CD4-positive, alpha-beta T cell treated with Interleukin-6 at 100 ng/mL for 8 hours (primary cell): ENCODE data around the gene COASY.

Experiments used
- DNase-seq: peaks from one replicate; pipeline ENCODE4 v3.0.0-alpha.2; 2020; ENCODE audit warnings: mixed read lengths, low spot score

COASY gene

GRCh38 chr17:42561897-42562387, at the start of gene COASY:
TSS of gene COASY (plus strand) at chr17:42562148. CDS start at chr17:42562623, 475 bp downstream.
- DNase-seq: peak; percentile 90

DNA sequence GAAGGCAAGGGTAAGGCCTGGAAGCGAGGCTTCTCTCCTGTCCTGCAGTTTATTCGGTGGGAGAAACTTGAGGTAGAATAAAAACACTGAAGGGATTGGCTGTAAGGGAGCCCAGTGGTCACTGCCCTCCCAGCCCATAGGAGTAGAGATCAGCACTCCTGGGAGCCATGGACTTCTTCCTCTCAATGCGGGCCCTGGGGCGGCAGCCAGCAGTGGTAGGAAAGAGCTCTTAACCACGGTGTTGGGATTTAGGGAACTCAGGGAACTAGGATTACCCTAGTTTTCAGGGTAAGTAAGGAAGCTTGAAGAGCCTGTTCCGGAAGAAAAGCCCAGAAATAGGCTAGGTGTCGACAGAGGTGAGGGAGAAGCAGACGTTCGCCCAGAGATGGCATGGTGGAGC, 49.7 kb upstream of the COASY start:
- no peak for DNase-seq

DNA sequence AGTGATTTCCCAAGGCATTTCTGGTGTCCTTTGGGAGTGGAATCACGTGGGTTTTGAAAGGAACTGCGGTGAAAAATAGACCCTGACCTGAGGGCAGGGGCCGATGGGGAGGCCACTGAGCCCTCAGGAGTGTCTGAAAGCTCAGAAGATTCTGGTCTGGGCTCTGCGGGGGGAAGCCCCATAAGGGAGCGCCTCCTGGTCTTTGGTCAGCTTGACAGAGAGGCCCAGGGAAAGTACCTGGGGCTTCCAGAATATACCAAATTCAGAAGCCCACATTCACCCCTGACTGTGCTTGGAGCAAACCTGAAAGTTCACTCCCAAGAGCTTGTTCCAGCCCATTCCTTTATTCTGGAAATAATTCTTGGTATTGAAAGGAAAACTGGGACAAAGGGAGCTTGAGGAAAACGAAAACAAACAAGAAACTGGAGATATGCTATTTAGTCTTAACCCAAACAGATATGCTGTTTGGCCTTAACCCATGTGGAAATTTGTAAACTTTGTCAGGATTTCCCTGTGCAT, 49.2 kb upstream of the COASY start:
- no peak for DNase-seq

DNA sequence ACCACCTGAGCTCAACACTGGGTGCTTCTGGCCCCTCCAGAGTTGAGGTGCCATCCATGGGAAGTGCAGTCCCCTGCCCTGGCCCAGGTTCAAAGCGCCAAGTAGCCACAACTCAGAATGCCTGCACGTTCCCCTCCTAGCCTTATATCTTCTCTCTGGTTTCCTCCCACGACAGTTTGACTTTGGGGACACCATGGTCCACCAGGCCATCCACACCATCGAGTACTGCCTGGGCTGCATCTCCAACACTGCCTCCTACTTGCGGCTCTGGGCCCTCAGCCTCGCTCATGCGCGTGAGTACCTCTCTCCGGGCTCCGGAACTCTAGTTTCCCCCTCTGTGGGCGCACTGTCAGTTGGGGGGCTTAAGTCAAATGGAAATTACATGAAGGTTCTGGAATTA, 48.3 kb upstream of the COASY start:
- DNase-seq: no peak

- DNase-seq: no peak
These were observed 47.7 kb upstream of the COASY start for GRCh38 chr17:42514279-42514678.

GRCh38 chr17:42514867-42515266, 47.1 kb upstream of the COASY start:
- no peak for DNase-seq

DNA sequence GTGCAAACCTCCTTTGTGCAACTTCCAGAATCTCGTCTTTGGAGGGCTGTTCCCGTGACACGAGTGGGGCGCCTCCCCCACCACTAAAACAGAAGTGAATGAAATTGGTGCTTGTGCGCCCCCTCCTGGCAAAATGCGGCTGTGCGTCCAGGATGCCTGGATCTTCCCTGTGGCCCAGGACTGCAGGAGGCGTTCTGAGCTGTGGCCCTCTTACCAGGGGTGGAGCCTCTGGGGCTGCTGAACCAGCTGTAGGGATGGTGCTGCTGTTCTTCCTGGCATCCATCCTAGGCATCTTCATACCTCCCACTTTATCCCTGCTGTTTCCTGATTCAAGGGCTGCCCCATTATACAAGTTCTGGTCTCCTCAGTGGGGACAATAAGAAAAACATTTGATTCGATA, 44.4 kb upstream of the COASY start:
- peak; percentile 75 for DNase-seq

- DNase-seq: no peak
These were observed 43.7 kb upstream of the COASY start for GRCh38 chr17:42518046-42518754.

- DNase-seq: no peak
These were observed 43.0 kb upstream of the COASY start for GRCh38 chr17:42518755-42519545.

GRCh38 chr17:42519546-42520491, 42.1 kb upstream of the COASY start:
- no peak for DNase-seq

GRCh38 chr17:42520540-42520951, 41.4 kb upstream of the COASY start:
- DNase-seq: no peak

DNA sequence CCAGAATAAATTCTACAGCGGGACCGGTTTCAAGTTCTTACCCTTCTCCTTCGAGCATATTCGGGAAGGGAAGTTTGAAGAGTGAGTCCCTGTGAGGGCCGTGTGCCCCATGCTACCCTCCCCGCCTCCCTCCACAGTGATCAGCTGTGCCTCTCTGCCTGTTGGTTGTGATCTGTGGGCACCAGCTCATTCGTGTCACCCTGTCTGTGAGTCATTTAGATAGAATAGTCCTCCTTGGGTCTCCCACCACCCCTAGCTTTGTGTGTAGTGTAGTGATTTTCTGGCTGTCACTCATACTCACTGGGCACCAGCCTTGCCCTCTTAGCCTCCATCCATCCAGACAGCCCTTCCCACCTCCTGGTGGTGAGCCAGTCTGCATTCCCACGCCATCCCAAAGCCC, 40.9 kb upstream of the COASY start:
- no peak for DNase-seq

GRCh38 chr17:42521666-42522262, 40.2 kb upstream of the COASY start:
- DNase-seq: no peak

DNA sequence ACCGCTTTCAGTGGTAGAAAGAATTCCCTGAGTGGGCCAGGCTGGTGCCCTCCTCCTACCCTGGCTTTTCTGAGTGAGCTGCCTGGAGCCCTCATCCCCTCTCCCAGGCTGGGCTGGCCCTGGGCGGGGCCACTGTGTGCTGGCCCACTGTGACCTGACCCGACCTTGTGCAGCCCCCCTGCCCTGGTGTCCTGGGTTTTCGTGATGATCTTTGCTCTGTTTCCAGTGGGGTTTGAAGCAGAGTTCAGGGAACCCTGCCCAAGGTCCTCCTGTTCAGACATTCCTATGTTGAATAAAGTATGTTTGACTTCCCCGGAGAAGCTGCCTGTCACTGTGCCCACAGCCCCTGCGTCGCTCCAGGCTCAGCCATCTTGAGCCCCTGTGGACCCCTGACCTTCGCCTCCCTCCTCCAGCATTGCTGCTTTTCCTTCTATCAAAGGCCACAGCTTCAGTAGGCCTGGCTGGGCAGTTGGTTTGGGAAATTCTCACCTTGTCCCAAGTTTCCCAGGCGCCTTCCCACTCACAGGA, 39.6 kb upstream of the COASY start:
- no peak for DNase-seq

GRCh38 chr17:42522798-42523278, 39.1 kb upstream of the COASY start:
- DNase-seq: no peak

DNA sequence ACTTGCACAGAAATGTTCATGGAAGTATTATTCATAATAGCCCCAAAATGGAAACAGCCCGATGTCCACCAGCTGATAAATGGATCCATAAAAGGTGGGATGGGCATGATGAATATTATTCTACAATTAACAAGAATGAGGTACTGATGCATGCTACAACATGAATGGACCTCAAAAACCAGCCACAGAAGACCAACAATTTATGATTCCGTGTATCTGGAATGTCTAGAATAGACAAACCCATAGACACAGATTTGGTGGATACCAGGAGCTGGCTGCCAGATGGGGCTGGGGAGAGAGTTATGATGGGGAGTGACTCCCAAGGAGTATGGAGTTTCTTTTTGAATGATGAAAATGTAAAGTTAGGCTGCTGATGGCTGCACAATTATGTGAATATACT, 36.7 kb upstream of the COASY start:
- no peak for DNase-seq

DNA sequence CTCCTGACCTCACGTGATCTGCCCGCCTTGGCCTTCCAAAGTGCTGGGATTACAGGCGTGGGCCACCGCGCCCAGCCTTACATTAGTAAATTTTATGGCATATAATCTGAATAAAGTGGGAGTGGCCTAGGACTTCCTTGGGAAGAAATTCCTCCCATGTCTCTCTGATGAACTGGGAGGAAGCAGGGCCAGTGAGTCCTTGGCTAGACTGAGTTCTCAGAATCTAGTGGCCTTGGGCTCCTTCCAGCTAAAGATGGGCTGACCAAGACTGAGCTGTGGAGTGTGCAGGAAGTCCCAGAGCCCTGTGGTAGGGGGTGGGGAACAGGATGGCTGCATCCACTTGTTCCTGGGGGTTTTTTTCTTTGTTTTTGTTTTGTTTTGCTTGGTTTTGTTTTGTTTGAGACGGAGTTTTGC, 35.9 kb upstream of the COASY start:
- no peak for DNase-seq

DNA sequence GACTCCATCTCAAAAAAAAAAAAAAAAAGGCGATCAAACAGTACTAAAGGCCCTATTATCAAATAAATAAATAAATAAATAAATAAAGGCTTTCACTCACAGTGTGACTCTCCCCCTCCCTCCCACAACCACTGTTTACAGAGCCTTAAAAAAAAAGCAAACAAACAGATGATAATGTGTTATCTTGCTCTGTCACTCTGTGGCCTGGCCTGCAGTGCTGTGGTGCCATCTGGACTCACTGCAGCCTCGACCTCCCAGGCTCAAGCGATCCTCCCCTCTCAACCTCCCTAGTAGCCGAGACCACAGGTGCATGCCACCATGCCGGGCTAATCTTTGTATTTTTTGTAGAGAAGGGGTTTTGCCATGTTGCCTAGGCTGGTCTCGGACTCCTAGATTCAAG, 34.0 kb upstream of the COASY start:
- no peak for DNase-seq

- DNase-seq: no peak
These were observed 32.9 kb upstream of the COASY start for GRCh38 chr17:42529061-42529460.

DNA sequence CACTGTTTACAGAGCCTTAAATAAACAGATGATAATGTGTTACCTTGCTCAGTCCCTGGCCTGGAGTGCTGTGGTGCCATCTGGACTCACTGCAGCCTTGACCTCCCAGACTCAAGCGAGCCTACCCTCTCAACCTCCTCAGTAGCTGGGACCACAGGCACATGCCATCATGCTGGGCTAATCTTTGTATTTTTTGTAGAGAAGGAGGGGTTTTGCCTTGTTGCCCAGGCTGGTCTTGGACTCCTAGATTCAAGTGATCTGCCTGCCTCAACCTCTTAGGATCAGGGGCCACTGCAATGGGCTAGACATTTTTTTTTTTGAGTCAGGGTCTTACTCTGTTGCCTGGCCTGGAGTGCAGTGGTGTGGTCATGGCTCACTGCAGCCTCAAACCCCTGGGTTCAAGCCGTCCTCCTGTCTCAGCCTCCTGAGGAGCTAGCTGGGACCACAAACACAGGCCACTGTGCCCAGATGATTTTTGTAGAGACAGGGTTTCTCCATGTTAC, 30.9 kb upstream of the COASY start:
- no peak for DNase-seq
